ENCODE data around the gene TEX29.

The TEX29 gene

GRCh38 chr13:111327730-111328573 lies 7.5 kb downstream of the TEX29 start:
- no peak for TF ChIP-seq CTCF (IDR thresholded peaks at IDR 0.05; ENCODE audit: low read depth, low read length)
- H3K27me3 ChIP-seq (ENCODE audit: insufficient read depth, low read depth, severe bottlenecking): peaks cover 94% of the 10 kb centered on the region
- no peak overlapping the region for H3K27ac ChIP-seq
- DNase-seq: no peak
- no peaks in the 10 kb centered on the region for H3K36me3 ChIP-seq
- no peak overlapping the region for H3K4me3 ChIP-seq (ENCODE audit: low read depth, low read length)
- H3K9me3 ChIP-seq (ENCODE audit: severe bottlenecking): no peaks in the 10 kb centered on the region

- H3K27ac ChIP-seq: no peak overlapping the region
- no peak for DNase-seq
- no peaks in the 10 kb centered on the region for H3K9me3 ChIP-seq (ENCODE audit: severe bottlenecking)
- peaks cover 94% of the 10 kb centered on the region for H3K27me3 ChIP-seq (ENCODE audit: insufficient read depth, low read depth, severe bottlenecking)
- H3K4me3 ChIP-seq (ENCODE audit: low read depth, low read length): no peak overlapping the region
- H3K36me3 ChIP-seq: no peaks in the 10 kb centered on the region
- no peak for TF ChIP-seq CTCF (IDR thresholded peaks at IDR 0.05; ENCODE audit: low read depth, low read length)
Measured at GRCh38 chr13:111328574-111329410, 8.3 kb downstream of the TEX29 start.

- Histone ChIP-seq H3K9me3 (ENCODE audit: severe bottlenecking) (no peaks in the 10 kb centered on the region), H3K36me3 (no peaks in the 10 kb centered on the region), H3K27ac (no peak overlapping the region), H3K4me3 (ENCODE audit: low read depth, low read length) (no peak overlapping the region), H3K27me3 (ENCODE audit: insufficient read depth, low read depth, severe bottlenecking) (peaks cover 94% of the 10 kb centered on the region)
- no peak for TF ChIP-seq CTCF (IDR thresholded peaks at IDR 0.05; ENCODE audit: low read depth, low read length)
- DNase-seq: no peak
Measured at GRCh38 chr13:111329641-111330040, 9.2 kb downstream of the TEX29 start.

GRCh38 chr13:111330066-111330610 lies 9.7 kb downstream of the TEX29 start:
- no peaks in the 10 kb centered on the region for H3K9me3 ChIP-seq (ENCODE audit: severe bottlenecking)
- no peak overlapping the region for H3K4me3 ChIP-seq (ENCODE audit: low read depth, low read length)
- H3K27me3 ChIP-seq (ENCODE audit: insufficient read depth, low read depth, severe bottlenecking): peaks cover 94% of the 10 kb centered on the region
- no peak for TF ChIP-seq CTCF (IDR thresholded peaks at IDR 0.05; ENCODE audit: low read depth, low read length)
- no peak overlapping the region for H3K27ac ChIP-seq
- DNase-seq: no peak
- no peaks in the 10 kb centered on the region for H3K36me3 ChIP-seq

- no peak for DNase-seq
- no peak overlapping the region for H3K4me3 ChIP-seq (ENCODE audit: low read depth, low read length)
- no peak for TF ChIP-seq CTCF (IDR thresholded peaks at IDR 0.05; ENCODE audit: low read depth, low read length)
Measured at GRCh38 chr13:111335298-111335697, 14.9 kb downstream of the TEX29 start.

More at GRCh38 chr13:111335298-111335697, 14.9 kb downstream of the TEX29 start:
- H3K27ac ChIP-seq: no peak overlapping the region
- H3K36me3 ChIP-seq: no peaks in the 10 kb centered on the region
- peaks cover 4% of the 10 kb centered on the region for H3K9me3 ChIP-seq (ENCODE audit: severe bottlenecking)
- peaks cover 96% of the 10 kb centered on the region for H3K27me3 ChIP-seq (ENCODE audit: insufficient read depth, low read depth, severe bottlenecking)
